ENCODE results near the gene CD28. TPM values are rescaled to one million over a fixed set of nuclear protein-coding genes. Genes with fewer than 3 reads are reported as not detected.

Gene CD28
- total and polyA plus RNA-seq, 9 of the 15 experiments (the other 6 are each of a cell fraction or from before 2014, with no cell fraction given), result 0.01 to 0.11 TPM; not detected in 7

GRCh38 chr2:203772456-203773165 is 66.2 kb downstream of the CD28 start:
- ChIA-PET POLR2A (no interaction called here), CTCF (ENCODE audit: low intra/inter-chr PET ratio) (no interaction called here)
- Histone ChIP-seq H3K4me1 (replicated peaks in 1 of 2; ENCODE audit: control insufficient read depth in 2 of 2, insufficient read depth in 2 of 2, low read length in 2 of 2) (no peaks in the 10 kb centered on the region), H3K27ac (ENCODE audit: extremely low read depth, low read depth, low read length) (no peak overlapping the region), H3K9ac (ENCODE audit: insufficient read depth in 1 of 2, low read depth in 2 of 2, low read length in 2 of 2) (no peak overlapping the region), H3K36me3 (ENCODE audit: control insufficient read depth, insufficient read depth, low read length) (no peaks in the 10 kb centered on the region), H3K9me1 (ENCODE audit: control insufficient read depth, insufficient read depth, low read length) (no peaks in the 10 kb centered on the region), H3K79me2 (ENCODE audit: control insufficient read depth, insufficient read depth, low read length) (no peaks in the 10 kb centered on the region), H3K27me3 (ENCODE audit: control insufficient read depth in 2 of 2, insufficient read depth in 2 of 2, low read length in 2 of 2) (peaks cover 0 to 7% of the 10 kb centered on the region in 2 experiments; a peak in 2 of 5 replicates), H3K9me3 (replicated peaks; ENCODE audit: control insufficient read depth, insufficient read depth, low read depth, low read length) (no peaks in the 10 kb centered on the region), H3K4me2 (ENCODE audit: insufficient read depth, low read length) (no peak overlapping the region), H4K20me1 (replicated peaks; ENCODE audit: control insufficient read depth, insufficient read depth, low read length) (no peaks in the 10 kb centered on the region), H3K4me3 (no peak overlapping the region), H2AFZ (ENCODE audit: low read depth, low read length) (no peak overlapping the region)
- TF ChIP-seq ZC3H4 (CRISPR knock-in tag; IDR thresholded peaks at IDR 0.05; ENCODE audit: borderline replicate concordance), result no peak
- intact Hi-C loops (cut with micrococcal nuclease), result no loop called here
- FAIRE-seq (no peak), DNase-seq (ENCODE audit: extremely low read depth in 1 of 4, low spot score in 3 of 4) (no peak), ATAC-seq (no peak)
- 2% methylated on average over 4 of the region's 4 CpGs for WGBS (ENCODE audit: insufficient coverage, low coverage, missing lambda C conversion rate)
- no TSS peak for BruUV-seq (replicated peaks)
- in situ Hi-C loops (cut with MboI), result no loop called here

GRCh38 chr2:203774760-203775159 is 68.3 kb downstream of the CD28 start:
- ChIA-PET POLR2A (no interaction called here), CTCF (ENCODE audit: low intra/inter-chr PET ratio) (no interaction called here)
- FAIRE-seq (no peak), ATAC-seq (no peak), DNase-seq (ENCODE audit: extremely low read depth in 1 of 4, low spot score in 3 of 4) (no peak)
- Histone ChIP-seq H3K4me1 (replicated peaks in 1 of 2; ENCODE audit: control insufficient read depth in 2 of 2, insufficient read depth in 2 of 2, low read length in 2 of 2) (no peaks in the 10 kb centered on the region), H3K4me3 (no peak overlapping the region), H3K27ac (ENCODE audit: extremely low read depth, low read depth, low read length) (no peak overlapping the region), H3K4me2 (ENCODE audit: insufficient read depth, low read length) (no peak overlapping the region), H3K27me3 (ENCODE audit: control insufficient read depth in 2 of 2, insufficient read depth in 2 of 2, low read length in 2 of 2) (peaks cover 0 to 7% of the 10 kb centered on the region in 2 experiments; a peak in 2 of 5 replicates), H3K9ac (ENCODE audit: insufficient read depth in 1 of 2, low read depth in 2 of 2, low read length in 2 of 2) (no peak overlapping the region), H3K9me1 (ENCODE audit: control insufficient read depth, insufficient read depth, low read length) (no peaks in the 10 kb centered on the region), H4K20me1 (replicated peaks; ENCODE audit: control insufficient read depth, insufficient read depth, low read length) (no peaks in the 10 kb centered on the region), H3K36me3 (ENCODE audit: control insufficient read depth, insufficient read depth, low read length) (no peaks in the 10 kb centered on the region), H3K79me2 (ENCODE audit: control insufficient read depth, insufficient read depth, low read length) (no peaks in the 10 kb centered on the region), H2AFZ (ENCODE audit: low read depth, low read length) (no peak overlapping the region), H3K9me3 (replicated peaks; ENCODE audit: control insufficient read depth, insufficient read depth, low read depth, low read length) (no peaks in the 10 kb centered on the region)
- in situ Hi-C loops (cut with MboI), result no loop called here
- intact Hi-C loops (cut with micrococcal nuclease), result no loop called here
- 0% methylated on average over 9 of the region's 9 CpGs for WGBS (ENCODE audit: insufficient coverage, low coverage, missing lambda C conversion rate)
- no TSS peak for BruUV-seq (replicated peaks)
- TF ChIP-seq SMARCE1 (IDR thresholded peaks at IDR 0.05) (no peak), ZBTB40 (IDR thresholded peaks at IDR 0.05) (no peak), ZBTB40 (CRISPR knock-in tag; IDR thresholded peaks at IDR 0.05) (no peak), ZNF212 (CRISPR knock-in tag; IDR thresholded peaks at IDR 0.05) (no peak)

All from K562 (cell line).